ENCODE measurements around the gene SFN.

The SFN gene

DNA sequence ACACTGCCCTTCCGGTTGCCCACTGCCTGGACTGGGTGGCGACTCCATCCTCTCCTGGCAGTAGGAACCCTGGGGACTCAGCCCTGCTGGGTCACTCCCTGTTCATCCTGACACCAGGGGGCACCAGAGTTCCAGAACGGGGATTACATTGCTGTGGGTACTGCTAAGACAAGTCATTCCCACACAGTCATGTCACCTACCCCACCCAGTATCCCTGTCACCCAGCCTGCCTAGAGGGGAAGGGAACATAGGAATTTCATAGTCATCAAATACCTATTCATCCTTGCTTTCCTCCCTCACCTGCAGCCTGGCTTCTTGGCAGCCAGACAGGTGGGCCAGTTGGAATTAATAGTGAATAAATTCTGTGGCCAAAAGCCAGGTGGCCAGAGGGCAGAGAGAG, 9.8 kb upstream of the SFN start:
- Histone ChIP-seq H3K9me2 (replicated peaks; ENCODE audit: low read depth, low read length) (no peaks in the 10 kb centered on the region), H3K36me3 (ENCODE audit: insufficient read depth, low read length) (peaks cover 68% of the 10 kb centered on the region; the same call in 1 of the 2 replicates), H3K27me3 (ENCODE audit: insufficient read depth, low read length, poor library complexity, severe bottlenecking) (no peaks in the 10 kb centered on the region), H3F3A (ENCODE audit: low read depth) (no peaks in the 10 kb centered on the region), H3K9ac (ENCODE audit: low read depth, low read length, poor library complexity, severe bottlenecking) (no peak overlapping the region), H3K4me3 (ENCODE audit: low read length, poor library complexity, severe bottlenecking) (no peak overlapping the region), H3K4me1 (ENCODE audit: insufficient read depth, low read length, poor library complexity, severe bottlenecking) (no peaks in the 10 kb centered on the region), H3K79me2 (ENCODE audit: insufficient read depth, low read length) (no peaks in the 10 kb centered on the region), H3K4me2 (ENCODE audit: low read depth, low read length, poor library complexity, severe bottlenecking) (no peak overlapping the region), H2AFZ (ENCODE audit: low read length) (no peak overlapping the region), H3K9me3 (ENCODE audit: insufficient read depth, low read depth, low read length) (no peaks in the 10 kb centered on the region), H4K20me1 (ENCODE audit: insufficient read depth, low read length, poor library complexity, severe bottlenecking) (no peaks in the 10 kb centered on the region)
- TF ChIP-seq, protein P1, sequence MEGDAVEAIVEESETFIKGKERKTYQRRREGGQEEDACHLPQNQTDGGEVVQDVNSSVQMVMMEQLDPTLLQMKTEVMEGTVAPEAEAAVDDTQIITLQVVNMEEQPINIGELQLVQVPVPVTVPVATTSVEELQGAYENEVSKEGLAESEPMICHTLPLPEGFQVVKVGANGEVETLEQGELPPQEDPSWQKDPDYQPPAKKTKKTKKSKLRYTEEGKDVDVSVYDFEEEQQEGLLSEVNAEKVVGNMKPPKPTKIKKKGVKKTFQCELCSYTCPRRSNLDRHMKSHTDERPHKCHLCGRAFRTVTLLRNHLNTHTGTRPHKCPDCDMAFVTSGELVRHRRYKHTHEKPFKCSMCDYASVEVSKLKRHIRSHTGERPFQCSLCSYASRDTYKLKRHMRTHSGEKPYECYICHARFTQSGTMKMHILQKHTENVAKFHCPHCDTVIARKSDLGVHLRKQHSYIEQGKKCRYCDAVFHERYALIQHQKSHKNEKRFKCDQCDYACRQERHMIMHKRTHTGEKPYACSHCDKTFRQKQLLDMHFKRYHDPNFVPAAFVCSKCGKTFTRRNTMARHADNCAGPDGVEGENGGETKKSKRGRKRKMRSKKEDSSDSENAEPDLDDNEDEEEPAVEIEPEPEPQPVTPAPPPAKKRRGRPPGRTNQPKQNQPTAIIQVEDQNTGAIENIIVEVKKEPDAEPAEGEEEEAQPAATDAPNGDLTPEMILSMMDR (conservative IDR thresholded peaks at IDR 0.05; ENCODE audit: low read length): peak; percentile 88
- TF ChIP-seq EZH2phosphoT487 (IDR thresholded peaks at IDR 0.05; ENCODE audit: borderline replicate concordance): no peak

DNA sequence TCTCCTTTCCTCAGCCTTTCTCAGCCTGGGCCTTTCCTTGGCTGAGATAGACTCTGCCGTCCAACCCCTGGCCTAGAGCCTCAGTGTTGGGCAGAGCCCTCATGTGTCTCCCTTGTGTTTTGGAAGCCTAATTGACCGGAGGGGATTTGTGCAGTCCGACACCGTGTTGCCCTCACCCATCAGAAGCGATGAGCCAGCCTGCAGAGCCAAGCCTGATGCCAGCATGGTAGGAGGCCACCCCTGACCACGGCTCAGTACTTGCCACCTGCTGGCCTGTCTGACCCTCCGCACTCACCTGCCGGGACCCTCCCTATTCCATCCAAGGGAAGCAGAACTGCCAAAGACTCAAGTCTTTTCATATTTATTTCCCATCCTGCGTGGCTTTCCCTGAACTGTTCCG, 9.3 kb upstream of the SFN start:
- Histone ChIP-seq H3K27me3 (ENCODE audit: insufficient read depth, low read length, poor library complexity, severe bottlenecking) (no peaks in the 10 kb centered on the region), H3K4me1 (ENCODE audit: insufficient read depth, low read length, poor library complexity, severe bottlenecking) (no peaks in the 10 kb centered on the region), H3K9me2 (replicated peaks; ENCODE audit: low read depth, low read length) (no peaks in the 10 kb centered on the region), H4K20me1 (ENCODE audit: insufficient read depth, low read length, poor library complexity, severe bottlenecking) (no peaks in the 10 kb centered on the region), H3K9ac (ENCODE audit: low read depth, low read length, poor library complexity, severe bottlenecking) (no peak overlapping the region), H3K9me3 (ENCODE audit: insufficient read depth, low read depth, low read length) (no peaks in the 10 kb centered on the region), H3K4me3 (ENCODE audit: low read length, poor library complexity, severe bottlenecking) (no peak overlapping the region), H3K79me2 (ENCODE audit: insufficient read depth, low read length) (no peaks in the 10 kb centered on the region), H3K36me3 (ENCODE audit: insufficient read depth, low read length) (peaks cover 64% of the 10 kb centered on the region; the same call in 1 of the 2 replicates), H2AFZ (ENCODE audit: low read length) (no peak overlapping the region), H3F3A (ENCODE audit: low read depth) (no peaks in the 10 kb centered on the region), H3K4me2 (ENCODE audit: low read depth, low read length, poor library complexity, severe bottlenecking) (no peak overlapping the region)
- TF ChIP-seq, protein P1 (conservative IDR thresholded peaks at IDR 0.05; ENCODE audit: low read length): no peak
- no peak for TF ChIP-seq EZH2phosphoT487 (IDR thresholded peaks at IDR 0.05; ENCODE audit: borderline replicate concordance)

DNA sequence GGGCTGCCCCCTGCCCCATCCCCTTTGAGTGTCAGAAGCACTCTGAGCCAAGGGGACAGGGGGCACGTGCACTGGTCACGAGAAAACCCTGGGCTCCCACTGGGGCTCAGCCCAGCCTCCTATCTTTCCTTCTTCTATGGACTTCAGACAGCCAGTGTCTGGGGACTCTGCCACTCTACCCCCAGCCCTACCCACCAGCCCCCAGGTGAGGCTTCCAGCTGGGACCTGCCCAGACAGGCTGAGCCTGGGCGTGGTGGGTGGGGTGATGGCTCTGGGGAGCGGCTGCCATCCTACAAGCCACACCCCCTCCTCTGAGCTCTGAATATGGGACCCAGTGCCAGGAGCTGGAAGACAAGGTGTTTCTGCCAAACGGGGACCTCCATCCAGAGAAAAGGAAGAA, 8.0 kb upstream of the SFN start:
- H3K79me2 ChIP-seq (ENCODE audit: insufficient read depth, low read length): no peaks in the 10 kb centered on the region
- H3K9ac ChIP-seq (ENCODE audit: low read depth, low read length, poor library complexity, severe bottlenecking): no peak overlapping the region
- peaks cover 51% of the 10 kb centered on the region; the same call in 1 of the 2 replicates for H3K36me3 ChIP-seq (ENCODE audit: insufficient read depth, low read length)
- no peaks in the 10 kb centered on the region for H4K20me1 ChIP-seq (ENCODE audit: insufficient read depth, low read length, poor library complexity, severe bottlenecking)
- H3K9me2 ChIP-seq (replicated peaks; ENCODE audit: low read depth, low read length): no peaks in the 10 kb centered on the region
- no peak overlapping the region for H3K4me3 ChIP-seq (ENCODE audit: low read length, poor library complexity, severe bottlenecking)
- no peaks in the 10 kb centered on the region for H3F3A ChIP-seq (ENCODE audit: low read depth)
- TF ChIP-seq, protein P1 (conservative IDR thresholded peaks at IDR 0.05; ENCODE audit: low read length): no peak
- no peak for TF ChIP-seq EZH2phosphoT487 (IDR thresholded peaks at IDR 0.05; ENCODE audit: borderline replicate concordance)
- no peaks in the 10 kb centered on the region for H3K4me1 ChIP-seq (ENCODE audit: insufficient read depth, low read length, poor library complexity, severe bottlenecking)
- H3K27me3 ChIP-seq (ENCODE audit: insufficient read depth, low read length, poor library complexity, severe bottlenecking): no peaks in the 10 kb centered on the region
- H3K9me3 ChIP-seq (ENCODE audit: insufficient read depth, low read depth, low read length): no peaks in the 10 kb centered on the region
- H2AFZ ChIP-seq (ENCODE audit: low read length): no peak overlapping the region
- H3K4me2 ChIP-seq (ENCODE audit: low read depth, low read length, poor library complexity, severe bottlenecking): no peak overlapping the region

Measured in Loucy (cell line).